ENCODE measurements around the gene MAPK11. TPM values are rescaled to one million over a fixed set of nuclear protein-coding genes. Genes with fewer than 3 reads are reported as not detected.

MAPK11 gene
- total RNA-seq, 1 experiment from 2014 or later, result 7.6 TPM

DNA sequence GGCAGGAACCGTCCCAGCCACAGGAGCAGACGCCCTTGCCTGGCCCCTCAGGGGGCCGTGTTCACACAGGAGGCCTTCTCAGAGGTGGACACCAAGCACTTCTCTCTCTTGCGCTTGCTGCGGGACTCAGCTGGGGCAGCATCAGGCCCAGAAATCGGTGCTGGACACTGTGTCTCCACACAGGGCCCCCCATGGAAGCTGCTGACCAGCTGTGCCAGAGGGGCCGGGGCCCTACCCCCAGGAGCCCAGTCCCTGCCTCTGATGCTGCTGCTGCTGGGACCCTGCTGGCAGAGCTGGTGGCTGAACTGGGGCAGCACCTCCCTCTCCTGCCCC lies 33.3 kb upstream of the MAPK11 start:
- POLR2A ChIA-PET (ENCODE audit: unreplicated experiment), result no interaction called here
- H4K20me1 ChIP-seq (ENCODE audit: low read length), result 0 out of 2 replicates have a peak, but pooled peaks cover 4% of the 10 kb centered on the region
- peak overlapping the region; percentile 99 for H3K4me2 ChIP-seq (ENCODE audit: low read length)
- peaks cover 3% of the 10 kb centered on the region for H3F3A ChIP-seq (ENCODE audit: low read length, unreplicated experiment)
- no TSS peak for BruUV-seq (replicated peaks)
- H3K4me3 ChIP-seq (ENCODE audit: low read length), result peak overlapping the region; percentile 88; the same call in 1 of the 2 replicates
- H2AFZ ChIP-seq (ENCODE audit: low read length), result no peak overlapping the region
- no peak for DNase-seq
- H3K9ac ChIP-seq (ENCODE audit: low read length), result peak overlapping the region; percentile 94
- no peaks in the 10 kb centered on the region for H3K27me3 ChIP-seq (ENCODE audit: low read length)
- H3K4me1 ChIP-seq (ENCODE audit: insufficient read depth, low read length), result peaks cover 42% of the 10 kb centered on the region
- no peaks in the 10 kb centered on the region for H3K9me3 ChIP-seq (ENCODE audit: low read length)
- no peak for TF ChIP-seq CTCF (conservative IDR thresholded peaks at IDR 0.05; ENCODE audit: low read depth, low read length)
- TF ChIP-seq EZH2phosphoT487 (IDR thresholded peaks at IDR 0.05; ENCODE audit: borderline replicate concordance, low read length), result no peak
- TF ChIP-seq EZH2 (IDR thresholded peaks at IDR 0.05; ENCODE audit: low read length, unreplicated experiment), result no peak
- peak overlapping the region; percentile 99 for H3K27ac ChIP-seq (ENCODE audit: low read length)
- H3K9me2 ChIP-seq (replicated peaks; ENCODE audit: low read length), result no peaks in the 10 kb centered on the region
- intact Hi-C loops (cut with micrococcal nuclease), result no loop called here
- no peak for ATAC-seq
- CTCF ChIA-PET, result no interaction called here
- no peaks in the 10 kb centered on the region for H3K36me3 ChIP-seq (ENCODE audit: low read depth, low read length)
- peaks cover 75% of the 10 kb centered on the region for H3K79me2 ChIP-seq (ENCODE audit: low read length)

DNA sequence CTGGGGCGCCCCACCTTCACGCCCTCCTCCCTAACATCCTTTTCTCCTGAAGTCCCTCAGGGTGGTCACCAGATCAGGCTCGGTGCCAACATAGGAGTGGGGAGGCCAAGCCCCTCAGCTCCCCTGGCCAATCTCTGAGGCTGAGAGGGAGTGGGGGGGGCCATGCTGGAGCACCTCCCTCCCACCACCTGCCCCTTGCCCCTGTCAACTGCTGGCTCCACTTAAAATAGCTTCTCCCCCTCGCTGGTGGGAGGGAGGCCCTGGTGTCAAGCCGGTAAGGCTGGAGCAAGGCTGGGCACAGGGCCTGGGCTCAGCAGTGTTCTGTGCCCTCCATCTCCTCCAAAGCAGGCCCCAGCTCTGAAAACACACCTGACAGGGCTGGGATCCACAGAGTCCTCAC lies 32.4 kb upstream of the MAPK11 start:
- Histone ChIP-seq H3K27ac (ENCODE audit: low read length) (peak overlapping the region; percentile 32), H3K9ac (ENCODE audit: low read length) (0 out of 2 replicates have a peak overlapping the region, but pooled peaks have one; percentile 4), H3K27me3 (ENCODE audit: low read length) (no peaks in the 10 kb centered on the region), H3K4me1 (ENCODE audit: insufficient read depth, low read length) (peaks cover 42% of the 10 kb centered on the region), H3F3A (ENCODE audit: low read length, unreplicated experiment) (peaks cover 3% of the 10 kb centered on the region), H3K36me3 (ENCODE audit: low read depth, low read length) (no peaks in the 10 kb centered on the region), H3K4me3 (ENCODE audit: low read length) (no peak overlapping the region), H2AFZ (ENCODE audit: low read length) (no peak overlapping the region), H3K4me2 (ENCODE audit: low read length) (peak overlapping the region; percentile 28; the same call in 1 of the 2 replicates), H3K79me2 (ENCODE audit: low read length) (peaks cover 84% of the 10 kb centered on the region), H3K9me3 (ENCODE audit: low read length) (no peaks in the 10 kb centered on the region), H4K20me1 (ENCODE audit: low read length) (0 out of 2 replicates have a peak, but pooled peaks cover 4% of the 10 kb centered on the region), H3K9me2 (replicated peaks; ENCODE audit: low read length) (no peaks in the 10 kb centered on the region)
- no peak for ATAC-seq
- ChIA-PET CTCF (no interaction called here), POLR2A (ENCODE audit: unreplicated experiment) (no interaction called here)
- intact Hi-C loops (cut with micrococcal nuclease), result no loop called here
- DNase-seq, result no peak
- TF ChIP-seq EZH2phosphoT487 (IDR thresholded peaks at IDR 0.05; ENCODE audit: borderline replicate concordance, low read length) (no peak), EZH2 (IDR thresholded peaks at IDR 0.05; ENCODE audit: low read length, unreplicated experiment) (no peak), CTCF (conservative IDR thresholded peaks at IDR 0.05; ENCODE audit: low read depth, low read length) (no peak)
- BruUV-seq (replicated peaks), result no TSS peak

- Histone ChIP-seq H3K4me3 (ENCODE audit: low read length) (no peak overlapping the region), H3K9me3 (ENCODE audit: low read length) (no peaks in the 10 kb centered on the region), H2AFZ (ENCODE audit: low read length) (no peak overlapping the region), H3K9me2 (replicated peaks; ENCODE audit: low read length) (no peaks in the 10 kb centered on the region), H3K36me3 (ENCODE audit: low read depth, low read length) (no peaks in the 10 kb centered on the region), H4K20me1 (ENCODE audit: low read length) (0 out of 2 replicates have a peak, but pooled peaks cover 4% of the 10 kb centered on the region), H3K27me3 (ENCODE audit: low read length) (no peaks in the 10 kb centered on the region), H3K27ac (ENCODE audit: low read length) (peak overlapping the region; percentile 32), H3F3A (ENCODE audit: low read length, unreplicated experiment) (peaks cover 3% of the 10 kb centered on the region), H3K4me1 (ENCODE audit: insufficient read depth, low read length) (peaks cover 42% of the 10 kb centered on the region), H3K9ac (ENCODE audit: low read length) (0 out of 2 replicates have a peak overlapping the region, but pooled peaks have one; percentile 4), H3K79me2 (ENCODE audit: low read length) (peaks cover 88% of the 10 kb centered on the region), H3K4me2 (ENCODE audit: low read length) (peak overlapping the region; percentile 28)
- DNase-seq, result peak; percentile 15
- intact Hi-C loops (cut with micrococcal nuclease), result no loop called here
- POLR2A ChIA-PET (ENCODE audit: unreplicated experiment), result no interaction called here
- BruUV-seq (replicated peaks), result no TSS peak
- CTCF ChIA-PET, result no interaction called here
- no peak for ATAC-seq
- TF ChIP-seq CTCF (conservative IDR thresholded peaks at IDR 0.05; ENCODE audit: low read depth, low read length) (no peak), EZH2 (IDR thresholded peaks at IDR 0.05; ENCODE audit: low read length, unreplicated experiment) (no peak), EZH2phosphoT487 (IDR thresholded peaks at IDR 0.05; ENCODE audit: borderline replicate concordance, low read length) (no peak)
Observed at GRCh38 chr22:50302041-50302541, 31.9 kb upstream of the MAPK11 start.
